Nephron (organoid): ENCODE results near the gene APOBEC3G.
A peak's percentile ranks its signal among the peaks of the same experiment; 100 is the strongest.

ENCODE experiments used
- H3K27ac Mint-ChIP-seq, 3 experiments: 2 replicates each; pipeline ENCODE4 v1.8.0; 2020; ENCODE audit warnings: mixed read lengths in 3 of 3, mild to moderate bottlenecking in 2 of 3, moderate library complexity in 1 of 3
- H3K27me3 Mint-ChIP-seq: 2 replicates; pipeline ENCODE4 v1.8.0; 2021; ENCODE audit warnings: low read depth, mild to moderate bottlenecking, moderate library complexity, mixed read lengths
- H3K36me3 Mint-ChIP-seq: 2 replicates; pipeline ENCODE4 v1.8.0; 2020; ENCODE audit warnings: low read depth, mixed read lengths
- H3K4me1 Mint-ChIP-seq: 2 replicates; pipeline ENCODE4 v1.8.0; 2020; ENCODE audit warnings: mixed read lengths
- H3K4me3 Mint-ChIP-seq, 3 experiments: 2 replicates each; pipeline ENCODE4 v1.8.0; 2020; ENCODE audit warnings: mild to moderate bottlenecking in 3 of 3, mixed read lengths in 3 of 3, moderate library complexity in 2 of 3
- H3K9me3 Mint-ChIP-seq: 2 replicates; pipeline ENCODE4 v1.8.0; 2020; ENCODE audit warnings: mixed read lengths
- CTCF ChIP-seq, 3 experiments: fragments of 200-600 bp; sonication (generic); IDR thresholded peaks; one replicate each; pipeline ENCODE4 v1.5.0; 2021; ENCODE audit warnings: antibody characterized with exemption in 3 of 3; ENCODE audit not compliant: unreplicated experiment in 3 of 3

Gene APOBEC3G

GRCh38 chr22:39101226-39101625 is 24.2 kb downstream of the APOBEC3G start:
- H3K9me3 Mint-ChIP-seq = no peaks in the 10 kb centered on the region
- peaks cover 12% of the 10 kb centered on the region for H3K4me1 Mint-ChIP-seq
- H3K27ac Mint-ChIP-seq = no peak overlapping the region
- no peak for TF ChIP-seq CTCF (IDR thresholded peaks at IDR 0.05; ENCODE audit: unreplicated experiment in 3 of 3)
- no peaks in the 10 kb centered on the region for H3K36me3 Mint-ChIP-seq
- peaks cover 8% of the 10 kb centered on the region for H3K27me3 Mint-ChIP-seq
- no peak overlapping the region for H3K4me3 Mint-ChIP-seq

- peaks cover 8% of the 10 kb centered on the region for H3K4me1 Mint-ChIP-seq
- no peak for TF ChIP-seq CTCF (IDR thresholded peaks at IDR 0.05; ENCODE audit: unreplicated experiment in 3 of 3)
- no peaks in the 10 kb centered on the region for H3K9me3 Mint-ChIP-seq
- peaks cover 4% of the 10 kb centered on the region for H3K27me3 Mint-ChIP-seq
- H3K36me3 Mint-ChIP-seq = no peaks in the 10 kb centered on the region
- H3K27ac Mint-ChIP-seq = no peak overlapping the region
- H3K4me3 Mint-ChIP-seq = no peak overlapping the region
Measured at GRCh38 chr22:39103431-39103830, 26.4 kb downstream of the APOBEC3G start.

DNA sequence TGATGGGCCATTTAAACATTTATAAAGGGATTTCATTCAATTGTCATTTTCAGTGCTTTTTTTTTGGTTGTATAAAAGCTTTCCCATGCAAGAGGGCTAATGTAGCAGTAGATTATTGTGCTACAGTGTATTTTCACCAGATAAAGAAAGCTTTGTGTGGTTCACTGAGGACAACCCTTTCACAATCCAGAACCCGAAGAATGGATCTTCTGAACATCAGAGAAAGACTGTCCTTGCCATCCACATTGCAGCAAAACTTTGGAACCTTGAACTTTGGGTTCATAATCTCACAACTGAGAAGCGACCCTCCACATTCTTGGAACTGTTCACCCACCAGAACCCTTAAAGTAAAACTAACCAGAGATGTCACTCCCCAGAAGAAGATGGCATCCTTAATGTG is 29.3 kb downstream of the APOBEC3G start:
- TF ChIP-seq CTCF (IDR thresholded peaks at IDR 0.05; ENCODE audit: unreplicated experiment in 3 of 3) = no peak
- H3K4me1 Mint-ChIP-seq = peaks cover 5% of the 10 kb centered on the region
- H3K27ac Mint-ChIP-seq = no peak overlapping the region
- H3K36me3 Mint-ChIP-seq = no peaks in the 10 kb centered on the region
- H3K27me3 Mint-ChIP-seq = peaks cover 4% of the 10 kb centered on the region
- no peak overlapping the region for H3K4me3 Mint-ChIP-seq
- H3K9me3 Mint-ChIP-seq = no peaks in the 10 kb centered on the region

DNA sequence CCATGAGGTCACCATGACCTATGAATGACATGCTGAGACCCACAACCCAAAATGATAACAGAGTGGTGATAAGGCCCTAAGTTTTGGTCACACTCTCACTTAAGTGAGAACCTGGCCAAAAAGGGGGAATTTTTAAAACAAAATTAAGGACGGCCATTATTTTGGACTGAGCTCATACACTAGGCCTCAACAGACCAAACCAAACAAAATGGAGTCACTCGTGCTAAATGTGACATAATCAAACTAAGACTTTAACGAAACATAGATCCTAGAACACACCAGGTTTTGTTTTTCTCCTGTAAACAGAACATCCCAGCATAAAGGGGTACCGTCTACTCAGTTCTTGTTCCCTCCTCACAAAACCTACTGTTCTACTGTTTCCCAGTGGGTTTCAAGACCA is 31.4 kb downstream of the APOBEC3G start:
- Mint-ChIP-seq H3K9me3 (no peaks in the 10 kb centered on the region), H3K27ac (no peak overlapping the region), H3K4me3 (no peak overlapping the region), H3K4me1 (peaks cover 5% of the 10 kb centered on the region), H3K27me3 (peaks cover 8% of the 10 kb centered on the region), H3K36me3 (no peaks in the 10 kb centered on the region)
- TF ChIP-seq CTCF (IDR thresholded peaks at IDR 0.05; ENCODE audit: unreplicated experiment in 3 of 3) = no peak

GRCh38 chr22:39109361-39109760 is 32.3 kb downstream of the APOBEC3G start:
- Mint-ChIP-seq H3K9me3 (no peaks in the 10 kb centered on the region), H3K4me3 (no peak overlapping the region), H3K27me3 (peaks cover 15% of the 10 kb centered on the region), H3K4me1 (peaks cover 9% of the 10 kb centered on the region), H3K36me3 (no peaks in the 10 kb centered on the region), H3K27ac (no peak overlapping the region)
- TF ChIP-seq CTCF (IDR thresholded peaks at IDR 0.05; ENCODE audit: unreplicated experiment in 3 of 3) = no peak

GRCh38 chr22:39110631-39111561 is 33.8 kb downstream of the APOBEC3G start:
- TF ChIP-seq CTCF (IDR thresholded peaks at IDR 0.05; ENCODE audit: unreplicated experiment in 3 of 3) = no peak

More at GRCh38 chr22:39110631-39111561, 33.8 kb downstream of the APOBEC3G start:
- Mint-ChIP-seq H3K27ac (peak overlapping the region in 2 of 3 experiments; percentile 5 to 65), H3K27me3 (peaks cover 29% of the 10 kb centered on the region), H3K9me3 (no peaks in the 10 kb centered on the region), H3K4me3 (no peak overlapping the region), H3K36me3 (no peaks in the 10 kb centered on the region), H3K4me1 (peaks cover 15% of the 10 kb centered on the region)
